COLO668 (cell line): ENCODE data around the gene THBS3.
A peak's percentile ranks its signal among the peaks of the same experiment; 100 is the strongest.
"Not testable (repeated sequence)": the region's sequence is repeated elsewhere in the genome, so short reads cannot be mapped to it uniquely, and the experiment has no call there.

Experiments used
- DNase-seq: peaks from one replicate; lab custom pipeline; 2025; ENCODE audit not compliant: unreplicated experiment; lab: John Stamatoyannopoulos, UW

THBS3 gene

DNA sequence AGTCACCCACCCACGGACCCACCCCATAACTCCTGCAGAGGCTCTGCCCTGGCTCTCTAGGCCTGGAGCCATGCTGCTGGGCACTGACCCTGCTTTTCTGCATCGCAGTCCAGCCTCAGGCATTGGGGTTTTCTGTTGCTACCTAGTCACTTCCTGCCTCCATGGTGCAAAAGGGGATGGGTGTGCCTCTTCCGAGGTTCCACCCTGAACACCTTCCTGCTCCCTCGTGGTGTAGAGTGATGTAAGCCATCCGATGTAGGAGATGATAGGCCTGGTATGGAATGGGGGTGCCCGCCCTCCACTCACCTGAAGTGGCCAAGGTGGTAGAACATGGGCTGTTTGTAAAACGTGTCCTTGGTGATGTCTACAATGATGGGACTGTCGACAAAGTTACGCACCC is 27.7 kb upstream of the THBS3 start:
- DNase-seq = not testable (repeated sequence)

DNA sequence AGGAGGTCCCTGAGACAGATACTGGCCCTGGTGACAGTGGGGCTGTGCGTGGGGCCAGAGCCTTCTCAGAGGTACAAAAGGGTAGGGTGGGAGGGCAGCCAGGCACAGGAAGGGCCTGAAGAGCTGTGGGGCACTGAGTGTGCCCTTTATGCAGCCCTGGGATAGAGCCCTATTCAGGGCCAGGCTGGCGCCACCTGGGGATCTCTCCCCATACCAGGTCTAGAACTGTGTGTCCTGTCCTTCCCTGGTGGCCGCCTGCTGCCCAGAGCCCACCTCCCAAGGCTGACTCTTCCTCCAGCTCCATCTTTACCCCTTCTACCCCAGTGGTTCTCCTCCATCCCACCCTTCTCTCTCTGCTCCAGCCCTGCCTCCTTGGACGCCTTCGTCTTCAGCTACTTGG is 25.8 kb upstream of the THBS3 start:
- DNase-seq = not testable (repeated sequence)

DNA sequence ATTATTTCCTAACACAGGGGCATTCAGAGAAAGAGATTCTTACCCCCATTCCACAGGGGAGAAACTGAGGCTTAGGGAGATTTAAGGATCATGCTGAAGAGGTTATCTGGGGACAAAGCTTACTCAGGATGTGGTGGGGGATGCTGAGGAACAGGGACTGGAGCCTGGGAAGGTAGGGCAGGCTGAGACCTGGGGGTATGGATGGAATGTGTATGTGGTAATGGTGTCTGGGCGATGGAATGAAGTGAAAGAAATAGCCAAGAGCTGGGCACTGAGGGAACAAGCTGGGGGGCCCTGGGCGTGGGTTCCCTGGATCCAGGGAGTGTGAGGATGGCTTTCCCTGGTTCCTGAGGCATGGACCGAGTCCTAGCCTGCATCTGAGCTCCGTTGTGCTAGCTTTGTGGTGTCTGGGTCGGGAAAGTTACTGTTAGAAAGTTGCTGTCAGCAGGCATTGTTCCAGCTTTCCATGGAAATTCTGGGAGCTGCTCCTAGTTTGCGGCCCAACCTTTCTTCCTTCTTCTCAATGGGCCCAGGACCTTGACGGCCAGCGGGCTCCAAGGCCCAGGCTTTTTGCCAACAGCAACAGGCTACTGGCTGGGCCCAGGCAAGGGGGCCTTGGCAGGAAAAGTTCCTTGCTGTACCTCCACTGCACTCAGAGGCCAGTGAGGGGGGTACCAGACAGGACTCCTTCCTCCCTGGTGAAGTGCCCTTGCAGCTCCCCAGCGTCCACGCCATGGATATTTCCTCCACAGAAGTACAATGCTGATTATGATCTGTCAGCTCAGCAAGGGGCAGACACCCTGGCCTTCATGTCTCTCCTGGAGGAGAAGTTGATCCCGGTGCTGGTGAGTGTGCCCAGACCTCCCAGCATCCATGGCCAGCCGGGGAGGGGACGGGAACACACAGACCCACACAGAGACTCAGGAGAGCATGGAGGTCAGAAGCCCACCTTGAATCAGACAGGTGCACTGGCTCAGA is 24.6 kb upstream of the THBS3 start:
- not testable (repeated sequence) for DNase-seq

DNA sequence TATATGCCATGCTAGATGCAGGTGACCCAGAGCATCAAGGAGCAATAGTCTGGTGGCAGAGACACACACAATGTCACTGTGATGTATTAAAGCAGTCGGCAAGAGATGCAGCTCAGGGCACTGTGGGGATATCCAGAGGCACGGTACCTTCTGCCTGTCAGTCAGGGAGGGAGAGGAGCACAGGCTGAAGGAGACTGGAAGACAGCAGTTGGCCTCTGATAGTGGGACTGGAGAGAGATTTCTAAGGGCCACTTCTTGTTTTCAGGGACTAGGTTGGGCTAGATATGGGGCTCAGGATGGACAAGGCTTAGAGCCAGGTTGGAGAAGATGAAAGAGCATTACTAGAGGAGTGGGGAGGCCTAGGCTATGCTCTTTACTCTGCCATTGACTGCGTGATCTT is 23.6 kb upstream of the THBS3 start:
- not testable (repeated sequence) for DNase-seq

DNA sequence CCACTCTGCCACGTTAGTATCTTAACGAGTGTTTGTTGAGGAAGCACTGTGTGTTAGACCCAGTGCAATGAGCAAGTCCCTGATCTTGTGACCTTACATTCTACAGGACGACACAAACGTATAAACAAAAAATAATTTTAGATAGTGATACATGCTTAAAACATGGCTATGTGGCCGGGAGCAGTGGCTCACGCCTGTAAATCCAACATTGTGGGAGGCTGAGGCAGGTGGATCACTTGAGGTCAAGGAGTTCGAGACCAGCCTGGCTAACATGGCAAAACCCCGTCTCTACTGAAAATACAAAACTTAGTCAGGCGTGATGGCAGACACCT is 20.4 kb upstream of the THBS3 start:
- no peak for DNase-seq

DNA sequence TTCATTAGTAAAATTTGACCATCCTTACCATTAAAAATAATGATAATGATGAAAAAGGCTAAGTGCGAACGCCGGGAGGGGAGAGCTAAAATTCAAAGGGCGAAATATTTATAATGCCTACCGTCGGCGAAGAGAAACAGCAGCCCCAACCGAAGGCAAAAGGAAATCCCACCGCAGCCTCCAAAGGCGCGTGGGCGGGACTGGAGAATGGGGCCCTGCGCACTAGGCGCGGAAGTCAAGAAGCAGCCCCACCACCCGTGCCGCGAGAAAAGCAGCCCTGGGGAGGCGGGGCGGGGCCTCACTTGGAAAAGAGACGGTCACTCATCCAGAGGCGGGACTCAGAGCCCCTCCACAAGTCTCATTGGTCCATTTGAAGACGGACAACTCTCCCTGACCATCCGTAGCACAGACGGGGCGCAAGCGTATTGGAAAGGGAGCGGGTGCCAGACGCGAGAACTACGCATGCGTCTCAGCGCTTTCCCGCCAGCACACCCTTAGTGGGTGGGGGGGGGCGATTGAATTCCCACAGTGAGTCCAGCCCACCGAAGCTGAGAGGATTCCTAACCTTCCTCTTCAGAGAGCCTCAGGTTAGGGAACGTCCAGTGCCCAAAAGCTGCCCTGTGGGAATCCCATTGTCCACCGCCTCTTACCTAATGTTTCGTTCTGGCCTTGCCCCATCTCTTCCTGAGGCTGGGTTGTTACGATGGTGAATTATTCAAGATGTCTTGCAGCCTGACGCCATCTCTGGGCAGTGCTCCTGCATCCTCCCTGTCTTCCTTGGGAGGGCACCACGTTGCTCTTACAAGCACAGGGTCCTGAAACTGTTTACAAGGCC is 19.8 kb upstream of the THBS3 start:
- DNase-seq = peak; percentile 99

DNA sequence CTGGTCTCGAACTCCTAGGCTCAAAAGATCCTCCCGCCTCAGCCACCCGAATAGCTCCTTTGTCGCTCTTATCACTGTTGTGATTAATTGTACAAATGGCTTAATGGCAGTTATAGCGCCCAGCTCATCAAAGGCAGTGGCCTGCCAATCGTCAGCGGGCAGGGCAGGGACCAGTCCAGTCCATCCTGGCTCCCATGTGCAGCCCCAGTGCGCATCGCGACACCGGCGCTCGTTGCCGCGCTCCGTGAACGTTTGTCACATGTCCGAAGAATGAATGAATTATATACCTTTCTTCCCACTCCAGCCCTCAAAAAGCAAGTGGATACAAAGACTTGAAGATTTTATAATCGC is 19.2 kb upstream of the THBS3 start:
- DNase-seq = peak; percentile 81

DNA sequence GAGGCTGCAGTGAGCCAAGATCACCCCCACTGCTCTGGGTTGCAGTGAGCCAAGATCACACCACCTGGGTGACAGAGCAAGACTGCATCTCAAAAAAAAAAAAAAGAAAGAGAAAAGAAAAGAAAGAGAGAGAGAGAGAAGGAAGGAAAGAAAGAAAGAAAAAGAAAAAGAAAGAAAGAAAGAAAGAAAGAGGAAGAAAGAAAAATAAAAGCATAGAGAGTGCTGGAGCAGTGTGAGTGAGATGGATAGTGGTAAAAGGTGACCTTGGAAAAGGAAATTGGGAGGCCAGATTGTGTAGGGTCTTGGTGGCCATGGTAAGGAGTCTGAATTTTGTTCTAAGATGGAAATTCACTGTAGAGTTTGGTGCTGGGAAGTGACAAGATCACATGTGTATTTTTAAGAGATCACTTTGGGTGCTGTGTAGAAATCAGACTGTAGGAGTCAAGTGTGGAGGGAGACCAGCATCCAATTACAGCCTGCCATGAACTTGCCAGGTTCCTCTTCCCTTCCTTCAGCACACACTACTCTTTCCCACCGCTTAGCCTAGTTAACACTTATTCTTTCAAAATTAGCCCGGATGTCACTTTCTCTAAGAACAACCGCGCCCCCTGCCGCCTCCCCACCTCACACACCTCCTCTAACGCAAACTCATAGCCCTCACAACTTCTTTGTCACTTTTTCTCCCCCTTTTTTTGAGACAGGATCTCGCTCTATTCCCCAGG is 18.7 kb upstream of the THBS3 start:
- peak; percentile 73 for DNase-seq

DNA sequence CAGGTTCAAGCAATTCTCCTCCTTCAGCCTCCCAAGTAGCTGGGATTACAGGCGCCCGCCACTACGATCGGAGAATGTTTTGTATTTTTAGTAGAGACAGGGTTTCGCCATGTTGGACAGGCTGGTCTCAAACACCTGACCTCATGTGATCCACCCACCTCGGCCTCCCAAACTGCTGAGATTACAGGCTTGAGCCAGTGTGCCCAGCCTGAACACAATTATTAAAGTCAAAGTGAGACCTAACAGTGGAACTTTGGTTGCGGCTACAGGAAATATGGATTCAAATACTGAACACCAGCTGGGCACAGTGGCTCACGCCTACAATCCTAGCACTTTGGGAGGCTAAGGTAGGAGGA is 17.7 kb upstream of the THBS3 start:
- not testable (repeated sequence) for DNase-seq

DNA sequence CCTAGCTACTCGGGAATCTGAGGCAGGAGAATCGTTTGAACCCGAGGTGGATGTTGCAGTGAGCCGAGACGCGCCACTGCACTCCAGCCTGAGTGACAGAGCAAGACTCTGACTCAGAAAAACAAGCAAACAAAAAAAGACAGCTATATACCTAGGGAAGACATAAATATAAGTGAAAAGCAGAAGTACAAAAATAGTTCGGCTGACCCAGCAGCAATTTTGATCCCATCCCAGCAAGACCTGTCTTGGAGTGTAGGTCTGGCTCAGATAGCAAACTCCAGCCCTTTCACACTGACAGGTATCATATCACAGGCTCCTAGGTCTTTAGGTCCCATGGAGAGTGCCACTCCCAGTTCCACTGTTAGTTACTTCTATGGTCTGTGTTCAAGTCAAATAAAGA is 15.3 kb upstream of the THBS3 start:
- no peak for DNase-seq

DNA sequence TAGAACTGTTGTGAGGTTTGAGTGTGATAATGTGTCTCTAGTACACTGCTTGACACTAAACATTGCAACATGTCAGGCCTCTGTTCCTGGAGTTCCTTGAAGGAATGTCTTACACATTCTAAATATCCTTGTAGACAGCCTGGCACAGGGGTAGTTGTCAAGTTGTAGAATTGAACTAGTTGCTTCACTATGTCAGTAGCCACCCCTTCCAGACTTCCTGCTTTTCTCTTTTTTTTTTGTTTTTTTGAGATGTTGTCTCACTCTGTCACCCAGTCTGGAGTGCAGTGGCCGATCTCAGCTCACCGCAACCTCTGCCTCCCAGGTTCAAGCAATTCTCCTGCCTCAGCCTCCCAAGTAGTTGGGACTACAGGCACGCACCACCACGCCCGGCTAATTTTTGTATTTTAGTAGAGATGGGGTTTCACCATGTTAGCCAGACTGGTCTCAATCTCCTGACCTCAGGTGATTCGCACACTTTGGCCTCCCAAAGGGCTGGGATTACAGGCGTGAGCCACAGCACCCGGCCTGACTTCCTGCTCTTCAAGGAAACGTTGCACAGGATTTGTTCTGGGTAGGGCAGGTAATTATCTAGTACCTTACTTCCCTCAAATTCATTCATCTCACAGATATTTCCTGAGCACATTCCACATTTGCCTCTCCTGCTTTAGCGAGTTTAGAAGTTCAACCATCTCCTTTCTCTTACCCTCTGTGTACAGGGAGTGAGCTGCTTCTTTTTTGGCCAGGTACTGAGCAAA is 12.7 kb upstream of the THBS3 start:
- DNase-seq = not testable (repeated sequence)

DNA sequence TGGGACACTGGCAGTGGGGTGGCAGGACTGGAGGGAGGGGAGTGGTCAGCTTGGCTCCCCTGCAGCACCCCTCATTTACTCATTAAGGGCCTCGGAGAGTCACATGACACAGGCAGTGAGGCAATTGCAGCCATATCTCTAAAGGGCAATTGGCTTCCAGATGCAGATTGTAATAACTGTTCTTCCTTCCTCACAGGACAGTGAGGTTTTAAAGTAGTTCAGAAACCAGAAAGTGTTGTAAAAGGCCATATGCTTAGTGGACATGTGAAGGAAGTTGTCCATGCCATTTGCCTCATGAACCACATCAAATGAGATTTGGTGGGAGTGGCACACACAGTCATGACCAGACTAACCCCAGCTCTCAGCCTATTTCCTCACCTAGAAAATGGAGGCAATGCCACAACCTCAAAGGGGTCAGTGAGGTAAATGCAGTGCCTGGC is 11.9 kb upstream of the THBS3 start:
- DNase-seq = no peak

DNA sequence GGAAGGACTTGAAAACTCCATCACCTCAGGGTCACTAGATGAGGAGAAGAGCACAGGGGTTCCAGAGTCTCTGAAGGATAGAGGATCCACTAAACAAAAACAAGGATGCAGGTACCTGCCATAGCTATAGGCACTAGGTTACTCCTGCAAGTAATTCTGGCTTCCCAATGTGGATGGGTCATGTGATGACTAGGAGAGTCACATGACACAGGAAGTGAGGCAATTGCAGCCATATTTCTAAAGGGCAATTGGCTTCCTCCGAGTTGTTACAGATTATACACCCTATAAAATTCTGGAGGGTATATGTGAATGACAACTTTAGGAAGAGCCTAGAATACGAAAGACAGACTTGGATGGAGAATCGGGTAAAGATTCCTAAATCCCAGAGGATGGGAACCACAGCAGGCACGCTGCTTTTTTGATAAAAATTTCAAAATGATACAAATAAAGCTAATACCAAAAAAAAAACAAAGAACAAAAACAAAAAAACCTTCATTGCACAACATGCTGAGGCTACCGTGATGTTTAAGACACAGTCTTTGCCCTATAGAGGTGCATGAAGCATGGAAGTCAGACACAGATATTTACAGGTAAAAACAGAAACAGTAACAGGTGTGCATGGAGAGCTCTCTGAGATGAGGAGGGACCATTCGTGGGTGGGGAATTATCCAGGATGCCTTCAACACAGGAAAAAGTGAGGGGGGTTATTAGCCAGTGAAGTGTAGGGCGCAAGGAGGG is 11.3 kb upstream of the THBS3 start:
- peak; percentile 20 for DNase-seq

DNA sequence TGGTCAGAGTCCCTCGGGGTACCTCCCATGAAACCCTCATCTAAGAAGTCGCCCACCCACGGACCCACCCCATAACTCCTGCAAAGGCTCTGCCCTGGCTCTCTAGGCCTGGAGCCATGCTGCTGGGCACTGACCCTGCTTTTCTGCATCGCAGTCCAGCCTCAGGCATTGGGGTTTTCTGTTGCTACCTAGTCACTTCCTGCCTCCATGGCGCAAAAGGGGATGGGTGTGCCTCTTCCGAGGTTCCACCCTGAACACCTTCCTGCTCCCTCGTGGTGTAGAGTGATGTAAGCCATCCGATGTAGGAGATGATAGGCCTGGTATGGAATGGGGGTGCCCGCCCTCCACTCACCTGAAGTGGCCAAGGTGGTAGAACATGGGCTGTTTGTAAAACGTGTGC is 7.0 kb upstream of the THBS3 start:
- not testable (repeated sequence) for DNase-seq

DNA sequence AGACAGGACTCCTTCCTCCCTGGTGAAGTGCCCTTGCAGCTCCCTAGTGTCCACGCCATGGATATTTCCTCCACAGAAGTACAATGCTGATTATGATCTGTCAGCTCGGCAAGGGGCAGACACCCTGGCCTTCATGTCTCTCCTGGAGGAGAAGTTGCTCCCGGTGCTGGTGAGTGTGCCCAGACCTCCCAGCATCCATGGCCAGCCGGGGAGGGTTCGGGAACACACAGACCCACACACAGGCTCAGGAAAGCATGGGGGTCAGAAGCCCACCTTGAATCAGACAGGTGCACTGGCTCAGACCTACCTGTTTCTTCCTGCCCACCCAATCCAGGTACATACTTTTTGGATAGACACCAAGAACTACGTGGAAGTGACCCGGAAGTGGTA is 4.3 kb upstream of the THBS3 start:
- DNase-seq = not testable (repeated sequence)

DNA sequence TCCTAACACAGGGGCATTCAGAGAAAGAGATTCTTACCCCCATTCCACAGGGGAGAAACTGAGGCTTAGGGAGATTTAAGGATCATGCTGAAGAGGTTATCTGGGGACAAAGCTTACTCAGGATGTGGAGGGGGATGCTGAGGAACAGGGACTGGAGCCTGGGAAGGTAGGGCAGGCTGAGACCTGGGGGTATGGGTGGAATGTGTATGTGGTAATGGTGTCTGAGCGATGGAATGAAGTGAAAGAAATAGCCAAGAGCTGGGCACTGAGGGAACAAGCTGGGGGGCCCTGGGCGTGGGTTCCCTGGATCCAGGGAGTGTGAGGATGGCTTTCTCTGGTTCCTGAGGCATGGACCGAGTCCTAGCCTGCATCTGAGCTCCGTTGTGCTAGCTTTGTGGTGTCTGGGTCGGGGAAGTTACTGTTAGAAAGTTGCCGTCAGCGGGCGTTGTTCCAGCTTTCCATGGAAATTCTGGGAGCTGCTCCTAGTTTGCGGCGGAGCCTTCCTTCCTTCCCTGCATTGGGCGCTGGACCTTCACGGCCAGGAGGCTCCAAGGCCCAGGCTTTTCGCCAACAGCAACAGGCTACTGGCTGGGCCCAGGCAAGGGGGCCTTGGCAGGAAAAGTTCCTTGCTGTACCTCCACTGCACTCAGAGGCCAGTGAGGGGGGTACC is 3.8 kb upstream of the THBS3 start:
- DNase-seq = not testable (repeated sequence)

DNA sequence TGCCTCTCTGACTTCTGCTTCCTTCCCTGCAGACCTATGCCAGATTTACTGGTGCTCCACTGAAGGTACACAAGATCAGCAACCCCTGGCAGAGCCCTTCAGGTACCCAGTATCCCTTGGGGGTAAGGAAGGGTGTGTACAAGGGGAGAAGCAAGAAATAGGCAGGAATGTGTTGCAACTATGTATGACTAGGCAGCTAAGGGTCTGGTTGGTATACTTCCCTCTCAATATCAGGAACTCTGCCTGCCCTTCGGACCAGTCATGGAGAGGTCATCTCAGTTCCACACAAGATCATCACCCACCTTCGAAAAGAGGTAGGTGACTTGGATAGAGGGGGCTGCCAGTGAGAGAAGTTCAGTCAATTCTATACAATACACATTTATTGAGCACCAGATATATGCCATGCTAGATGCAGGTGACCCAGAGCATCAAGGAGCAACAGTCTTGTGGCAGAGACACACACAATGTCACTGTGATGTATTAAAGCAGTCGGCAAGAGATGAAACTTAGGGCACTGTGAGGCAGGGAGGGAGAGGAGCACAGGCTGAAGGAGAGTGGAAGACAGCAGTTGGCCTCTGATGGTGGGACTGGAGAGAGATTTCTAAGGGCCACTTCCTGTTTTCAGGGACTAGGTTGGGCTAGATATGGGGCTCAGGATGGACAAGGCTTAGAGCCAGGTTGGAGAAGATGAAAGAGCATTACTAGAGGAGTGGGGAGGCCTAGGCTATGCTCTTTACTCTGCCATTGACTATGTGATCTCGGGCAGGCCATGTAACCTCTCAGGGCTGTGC is 2.8 kb upstream of the THBS3 start:
- no peak for DNase-seq

DNA sequence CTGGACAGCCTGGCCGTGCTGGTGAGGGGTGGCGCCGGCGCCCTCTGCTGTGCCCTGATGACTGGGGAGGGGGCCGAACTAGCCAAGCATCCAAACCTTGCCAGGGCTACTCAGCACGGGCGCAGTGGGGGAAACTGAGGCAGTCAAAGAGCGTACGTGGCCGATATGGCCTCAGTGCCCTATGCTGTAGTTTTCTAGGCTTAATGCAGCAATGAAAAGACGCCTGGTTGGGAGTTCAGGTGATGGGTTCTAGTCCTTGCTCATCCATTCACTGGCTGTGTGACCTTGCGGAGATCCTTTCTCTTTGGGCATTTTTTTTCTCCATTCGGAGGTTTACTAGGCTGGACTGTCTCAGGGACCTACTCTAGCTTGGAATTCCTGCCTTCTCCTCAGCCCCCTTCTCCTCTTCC is 1.6 kb upstream of the THBS3 start:
- no peak for DNase-seq
